OCI-LY1 (cell line): Measurements from ENCODE around the gene RAPGEF3.

ENCODE experiments used
- H2AFZ ChIP-seq: fragments of 200-600 bp; sonication (generic), shearing (Covaris generic); 2 replicates; pipeline ENCODE4 v1.6.0; 2014; ENCODE audit warnings: antibody characterized with exemption, mild to moderate bottlenecking, low read length
- H3F3A ChIP-seq: fragments of 200-600 bp; sonication (generic), shearing (Covaris generic); 2 replicates; pipeline ENCODE4 v1.6.0; 2014; ENCODE audit warnings: mild to moderate bottlenecking, antibody characterized with exemption, low read length, moderate library complexity; ENCODE audit not compliant: insufficient read depth
- H3K27ac ChIP-seq: fragments of 200-600 bp; sonication (generic); 2 replicates; pipeline ENCODE4 v1.5.1; 2014; ENCODE audit warnings: low read length, mixed run types, mild to moderate bottlenecking, low read depth; ENCODE audit not compliant: poor library complexity, severe bottlenecking
- H3K27me3 ChIP-seq: fragments of 200-600 bp; sonication (generic); 2 replicates; pipeline ENCODE4 v1.6.0; 2014; ENCODE audit warnings: antibody characterized with exemption, mild to moderate bottlenecking, low read length, moderate library complexity; ENCODE audit not compliant: insufficient read depth
- H3K36me3 ChIP-seq: fragments of 200-600 bp; sonication (generic); 2 replicates; pipeline ENCODE4 v1.6.1; 2014; ENCODE audit warnings: mild to moderate bottlenecking, antibody characterized with exemption, low read length, moderate library complexity, mixed read lengths; ENCODE audit not compliant: insufficient read depth
- H3K4me1 ChIP-seq: fragments of 200-600 bp; sonication (generic); 2 replicates; pipeline ENCODE4 v1.5.1; 2014; ENCODE audit warnings: mild to moderate bottlenecking, low read length, moderate library complexity; ENCODE audit not compliant: insufficient read depth, severe bottlenecking
- H3K4me2 ChIP-seq: fragments of 200-600 bp; sonication (generic), shearing (Covaris generic); 2 replicates; pipeline ENCODE4 v1.6.1; 2014; ENCODE audit warnings: low read length
- H3K4me3 ChIP-seq: fragments of 200-600 bp; sonication (generic); 2 replicates; pipeline ENCODE4 v1.5.1; 2014; ENCODE audit warnings: low read length, low read depth, mild to moderate bottlenecking, mixed read lengths; ENCODE audit not compliant: poor library complexity, severe bottlenecking
- H3K79me2 ChIP-seq: fragments of 200-600 bp; shearing (Covaris generic); 2 replicates; pipeline ENCODE4 v1.6.1; 2016; ENCODE audit warnings: mixed run types, low read length, mixed read lengths; ENCODE audit not compliant: insufficient read depth
- H3K9ac ChIP-seq: fragments of 200-600 bp; sonication (generic), shearing (Covaris generic); 2 replicates; pipeline ENCODE4 v1.6.1; 2014; ENCODE audit warnings: mild to moderate bottlenecking, low read length, mixed read lengths
- H3K9me2 ChIP-seq: fragments of 200-600 bp; sonication (generic), shearing (Covaris generic); 2 replicates; pipeline ENCODE4 v1.6.1; 2014; ENCODE audit warnings: low read depth, mild to moderate bottlenecking, low read length, mixed read lengths
- H3K9me3 ChIP-seq: fragments of 200-600 bp; shearing (Covaris generic); 2 replicates; pipeline ENCODE4 v1.6.1; 2014; ENCODE audit warnings: low read length, mixed read lengths
- H4K20me1 ChIP-seq: fragments of 200-600 bp; sonication (generic), shearing (Covaris generic); 2 replicates; pipeline ENCODE4 v1.6.0; 2016; ENCODE audit warnings: mild to moderate bottlenecking, low read length; ENCODE audit not compliant: insufficient read depth
- EZH2 ChIP-seq: fragments of 200-600 bp; sonication (generic), shearing (Covaris generic); IDR thresholded peaks from 2 replicates; pipeline ENCODE4 v1.8.0; 2017; ENCODE audit warnings: borderline replicate concordance, mixed run types, mild to moderate bottlenecking, antibody characterized with exemption, low read length, moderate library complexity, mixed read lengths
- TF ChIP-seq, protein P1 (sequence below): fragments of 200-600 bp; sonication (generic), shearing (Covaris generic); IDR thresholded peaks from 2 replicates; pipeline ENCODE4 v1.5.1; 2017; ENCODE audit warnings: mild to moderate bottlenecking, antibody characterized with exemption, low read length, moderate library complexity, mixed read lengths

RAPGEF3 gene

DNA sequence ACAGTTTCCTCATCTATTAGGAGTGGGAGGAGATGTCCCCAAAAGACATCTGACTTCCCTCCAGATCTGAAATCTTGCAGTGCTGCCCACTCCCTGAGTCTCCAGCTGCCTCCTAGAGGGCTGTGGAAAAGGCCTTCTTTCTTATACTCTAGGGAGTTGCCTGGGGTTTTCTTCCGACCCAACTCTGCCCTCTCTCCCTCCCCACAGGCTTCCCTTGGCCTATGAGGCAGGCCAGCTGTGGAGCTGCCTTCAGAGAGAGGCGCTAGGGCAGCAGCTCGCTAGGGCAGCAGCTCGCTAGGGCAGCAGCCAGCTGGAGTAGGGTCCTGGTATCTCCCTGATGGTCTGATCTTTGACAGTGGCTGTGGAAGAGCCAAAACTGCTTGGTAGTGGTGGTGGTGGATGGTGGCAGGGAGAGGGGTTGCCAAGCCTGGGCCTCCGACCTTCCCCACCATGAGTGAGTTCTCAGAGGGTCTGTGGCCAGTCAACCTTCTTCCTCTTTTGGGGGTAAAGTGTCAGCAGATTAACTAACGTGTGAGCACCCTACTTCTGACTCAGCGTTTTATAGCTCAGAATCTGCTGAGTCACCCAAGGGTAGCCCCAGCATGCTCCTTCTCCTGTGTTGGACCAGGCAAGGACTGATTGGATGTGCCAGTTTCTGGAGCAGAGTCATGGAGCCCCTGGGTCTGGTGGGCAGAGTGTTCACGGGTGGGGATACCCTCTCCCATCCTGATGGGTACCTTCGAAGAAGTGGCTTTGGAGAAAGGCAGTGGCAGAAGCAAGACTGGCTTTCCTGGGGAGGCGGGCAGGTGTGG, 16.6 kb upstream of the RAPGEF3 start:
- Histone ChIP-seq H3K36me3 (no peaks in the 10 kb centered on the region), H3K4me2 (no peak overlapping the region), H3K27me3 (no peaks in the 10 kb centered on the region), H3K4me1 (peaks cover 54% of the 10 kb centered on the region), H3F3A (no peaks in the 10 kb centered on the region), H3K9me3 (no peaks in the 10 kb centered on the region), H3K9ac (no peak overlapping the region), H2AFZ (no peak overlapping the region), H4K20me1 (no peaks in the 10 kb centered on the region), H3K4me3 (no peak overlapping the region), H3K27ac (no peak overlapping the region), H3K79me2 (no peaks in the 10 kb centered on the region), H3K9me2 (no peaks in the 10 kb centered on the region)
- TF ChIP-seq EZH2, result no peak
- TF ChIP-seq, protein P1, sequence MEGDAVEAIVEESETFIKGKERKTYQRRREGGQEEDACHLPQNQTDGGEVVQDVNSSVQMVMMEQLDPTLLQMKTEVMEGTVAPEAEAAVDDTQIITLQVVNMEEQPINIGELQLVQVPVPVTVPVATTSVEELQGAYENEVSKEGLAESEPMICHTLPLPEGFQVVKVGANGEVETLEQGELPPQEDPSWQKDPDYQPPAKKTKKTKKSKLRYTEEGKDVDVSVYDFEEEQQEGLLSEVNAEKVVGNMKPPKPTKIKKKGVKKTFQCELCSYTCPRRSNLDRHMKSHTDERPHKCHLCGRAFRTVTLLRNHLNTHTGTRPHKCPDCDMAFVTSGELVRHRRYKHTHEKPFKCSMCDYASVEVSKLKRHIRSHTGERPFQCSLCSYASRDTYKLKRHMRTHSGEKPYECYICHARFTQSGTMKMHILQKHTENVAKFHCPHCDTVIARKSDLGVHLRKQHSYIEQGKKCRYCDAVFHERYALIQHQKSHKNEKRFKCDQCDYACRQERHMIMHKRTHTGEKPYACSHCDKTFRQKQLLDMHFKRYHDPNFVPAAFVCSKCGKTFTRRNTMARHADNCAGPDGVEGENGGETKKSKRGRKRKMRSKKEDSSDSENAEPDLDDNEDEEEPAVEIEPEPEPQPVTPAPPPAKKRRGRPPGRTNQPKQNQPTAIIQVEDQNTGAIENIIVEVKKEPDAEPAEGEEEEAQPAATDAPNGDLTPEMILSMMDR, result no peak

DNA sequence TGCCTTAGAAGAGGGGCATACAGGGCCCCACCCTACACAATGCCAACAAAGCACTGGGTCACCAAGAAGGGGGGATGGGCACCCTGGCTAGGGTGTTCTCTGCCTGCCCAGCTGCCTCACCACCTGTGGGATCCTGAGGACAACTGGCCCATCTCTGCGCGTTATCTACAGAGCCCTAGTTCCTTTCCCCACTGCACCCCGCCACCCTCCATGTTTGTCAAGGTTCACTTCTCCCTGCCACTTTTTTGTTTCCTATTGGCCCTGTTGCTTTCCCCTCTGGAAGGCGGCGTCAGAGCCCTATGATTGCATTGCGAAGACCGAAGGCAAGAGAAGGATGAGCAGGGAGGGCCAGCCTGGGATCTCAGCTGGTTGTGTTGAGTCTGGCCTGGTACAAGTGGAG, 16.0 kb upstream of the RAPGEF3 start:
- Histone ChIP-seq H3K9me3 (no peaks in the 10 kb centered on the region), H4K20me1 (no peaks in the 10 kb centered on the region), H2AFZ (no peak overlapping the region), H3K9me2 (no peaks in the 10 kb centered on the region), H3F3A (no peaks in the 10 kb centered on the region), H3K4me2 (no peak overlapping the region), H3K27ac (no peak overlapping the region), H3K79me2 (no peaks in the 10 kb centered on the region), H3K4me1 (peaks cover 48% of the 10 kb centered on the region), H3K9ac (no peak overlapping the region), H3K36me3 (no peaks in the 10 kb centered on the region), H3K4me3 (no peak overlapping the region), H3K27me3 (no peaks in the 10 kb centered on the region)
- no peak for TF ChIP-seq EZH2
- TF ChIP-seq, protein P1, result no peak

DNA sequence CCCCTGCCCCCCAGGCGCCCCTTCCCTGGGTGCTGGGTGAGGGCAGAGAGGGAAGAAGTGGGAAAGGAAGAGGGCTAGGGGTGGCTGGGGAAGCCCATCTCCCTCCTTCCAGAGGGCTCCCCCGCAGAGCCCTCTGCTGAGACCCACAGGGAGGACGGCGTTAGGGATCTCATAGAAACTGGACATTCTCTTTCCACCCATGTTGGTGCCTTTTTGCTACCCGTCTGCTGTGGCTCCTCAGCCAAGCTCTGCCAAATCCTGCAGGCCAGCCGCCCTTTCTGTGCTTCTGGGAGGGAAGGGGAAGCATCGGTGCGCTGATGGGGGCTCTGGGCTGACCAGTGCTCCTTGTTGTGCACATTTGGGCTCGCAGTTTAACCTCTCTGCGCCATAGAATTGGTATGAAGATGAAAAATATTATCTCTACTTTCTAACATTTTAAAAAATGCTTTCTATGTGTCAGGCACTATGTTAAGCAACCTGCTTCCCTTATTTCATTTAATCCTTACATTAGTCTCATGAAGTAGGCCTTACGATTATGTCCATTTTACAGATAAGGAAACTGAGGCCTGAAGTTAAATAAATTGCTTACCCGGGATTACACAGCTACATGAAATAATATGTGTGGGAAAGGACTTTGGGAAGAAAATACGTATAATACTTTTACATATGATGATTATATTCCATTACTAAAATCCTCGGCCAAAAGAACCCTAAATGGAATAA, 15.3 kb upstream of the RAPGEF3 start:
- no peak for TF ChIP-seq EZH2
- TF ChIP-seq, protein P1, result no peak
- no peak overlapping the region for H2AFZ ChIP-seq
- H3K4me2 ChIP-seq, result peak overlapping the region; percentile 80
- H3K9me2 ChIP-seq, result no peaks in the 10 kb centered on the region
- H4K20me1 ChIP-seq, result no peaks in the 10 kb centered on the region
- H3F3A ChIP-seq, result no peaks in the 10 kb centered on the region
- H3K36me3 ChIP-seq, result no peaks in the 10 kb centered on the region
- H3K27me3 ChIP-seq, result no peaks in the 10 kb centered on the region
- no peak overlapping the region for H3K27ac ChIP-seq
- H3K4me3 ChIP-seq, result peak overlapping the region; percentile 80
- peak overlapping the region; percentile 74 for H3K9ac ChIP-seq
- H3K9me3 ChIP-seq, result no peaks in the 10 kb centered on the region
- H3K4me1 ChIP-seq, result peaks cover 44% of the 10 kb centered on the region
- H3K79me2 ChIP-seq, result no peaks in the 10 kb centered on the region
